ENCODE data around the gene WASL.

DNA sequence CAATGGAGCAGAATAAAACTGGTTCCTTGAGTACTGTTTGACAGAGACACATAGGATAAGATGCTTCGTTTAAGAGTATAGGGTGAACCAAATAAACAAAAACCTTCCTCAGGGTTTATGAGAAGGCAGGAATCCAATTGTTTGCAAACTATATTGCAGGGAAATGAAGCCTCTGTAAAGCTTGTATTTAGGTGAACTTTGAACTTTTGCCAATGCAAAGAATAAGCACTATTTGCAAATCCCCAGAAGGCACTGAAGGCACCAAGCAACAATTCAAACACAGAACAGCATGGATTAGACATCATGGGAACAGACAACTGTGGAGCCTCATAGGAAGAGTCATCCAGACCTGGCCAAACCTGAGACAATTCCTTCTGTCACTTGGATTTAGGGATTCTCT lies 47.1 kb upstream of the WASL start:
- no peak for TF ChIP-seq FOXK2 (IDR thresholded peaks at IDR 0.05)
- no peak for TF ChIP-seq ZNF384 (IDR thresholded peaks at IDR 0.05)
- TF ChIP-seq TARDBP (IDR thresholded peaks at IDR 0.05) = no peak
- no peak for TF ChIP-seq BHLHE40 (IDR thresholded peaks at IDR 0.05; ENCODE audit: borderline replicate concordance)
- TF ChIP-seq ELF4 (IDR thresholded peaks at IDR 0.05) = no peak
- no peak for TF ChIP-seq LEF1 (IDR thresholded peaks at IDR 0.05; ENCODE audit: borderline replicate concordance)
- TF ChIP-seq SUZ12 (IDR thresholded peaks at IDR 0.05) = no peak

Measured in HEK293T (cell line).